Loucy (cell line): ENCODE data around the gene TADA3.

Experiments used
- H2AFZ ChIP-seq: fragments of 200-600 bp; sonication (generic); 2 replicates; pipeline ENCODE4 v1.6.0; 2016; ENCODE audit warnings: antibody characterized with exemption, mild to moderate bottlenecking, low read length, moderate library complexity
- H3F3A ChIP-seq: fragments of 200-600 bp; 2 replicates; pipeline ENCODE4 v1.6.0; 2016; ENCODE audit warnings: antibody characterized with exemption, low read depth, mild to moderate bottlenecking
- H3K27me3 ChIP-seq: fragments of 200-600 bp; sonication (generic); 2 replicates; pipeline ENCODE4 v1.6.1; 2014; ENCODE audit warnings: low read length, mild to moderate bottlenecking; ENCODE audit not compliant: insufficient read depth, poor library complexity, severe bottlenecking
- H3K36me3 ChIP-seq: fragments of 200-600 bp; sonication (generic); 2 replicates; pipeline ENCODE4 v1.6.1; 2016; ENCODE audit warnings: low read length; ENCODE audit not compliant: insufficient read depth
- H3K4me1 ChIP-seq: fragments of 200-600 bp; sonication (generic); 2 replicates; pipeline ENCODE4 v1.5.1; 2014; ENCODE audit warnings: low read length, mild to moderate bottlenecking; ENCODE audit not compliant: insufficient read depth, poor library complexity, severe bottlenecking
- H3K4me2 ChIP-seq: fragments of 200-600 bp; sonication (generic); 2 replicates; pipeline ENCODE4 v1.6.0; 2014; ENCODE audit warnings: antibody characterized with exemption, low read length, low read depth, mild to moderate bottlenecking; ENCODE audit not compliant: poor library complexity, severe bottlenecking
- H3K4me3 ChIP-seq: fragments of 200-600 bp; sonication (generic); 2 replicates; pipeline ENCODE4 v1.5.1; 2014; ENCODE audit warnings: low read length, mild to moderate bottlenecking, mixed read lengths; ENCODE audit not compliant: poor library complexity, severe bottlenecking
- H3K79me2 ChIP-seq: fragments of 200-600 bp; sonication (generic); 2 replicates; pipeline ENCODE4 v1.6.1; 2014; ENCODE audit warnings: low read length; ENCODE audit not compliant: insufficient read depth
- H3K9ac ChIP-seq: fragments of 200-600 bp; sonication (generic); 2 replicates; pipeline ENCODE4 v1.6.0; 2014; ENCODE audit warnings: mild to moderate bottlenecking, low read depth, low read length, moderate library complexity; ENCODE audit not compliant: poor library complexity, severe bottlenecking
- H3K9me2 ChIP-seq: fragments of 200-600 bp; sonication (generic); replicated peaks from 2 replicates; pipeline ENCODE4 v1.6.1; 2016; ENCODE audit warnings: low read depth, low read length, mixed read lengths
- H3K9me3 ChIP-seq: fragments of 200-600 bp; sonication (generic); 2 replicates; pipeline ENCODE4 v1.6.1; 2014; ENCODE audit warnings: mild to moderate bottlenecking, antibody characterized with exemption, low read length, low read depth; ENCODE audit not compliant: insufficient read depth
- H4K20me1 ChIP-seq: fragments of 200-600 bp; sonication (generic); 2 replicates; pipeline ENCODE4 v1.6.0; 2014; ENCODE audit warnings: antibody characterized with exemption, low read length, mild to moderate bottlenecking; ENCODE audit not compliant: insufficient read depth, poor library complexity, severe bottlenecking
- CTCF ChIP-seq: fragments of 200-600 bp; sonication (generic); conservative IDR thresholded peaks from 2 replicates; pipeline ENCODE4 v1.5.1; 2014; ENCODE audit warnings: mild to moderate bottlenecking, antibody characterized with exemption, low read length
- EZH2phosphoT487 ChIP-seq: fragments of 200-600 bp; IDR thresholded peaks from 2 replicates; pipeline ENCODE4 v1.6.1; 2018; ENCODE audit warnings: antibody characterized with exemption, mild to moderate bottlenecking, moderate library complexity, borderline replicate concordance

The TADA3 gene

GRCh38 chr3:9787714-9788113, 4.6 kb downstream of the TADA3 start:
- Histone ChIP-seq H3F3A (no peaks in the 10 kb centered on the region), H3K4me2 (no peak overlapping the region), H4K20me1 (no peaks in the 10 kb centered on the region), H3K4me1 (peaks cover 28% of the 10 kb centered on the region), H3K27me3 (no peaks in the 10 kb centered on the region), H2AFZ (no peak overlapping the region), H3K4me3 (no peak overlapping the region), H3K79me2 (peaks cover 30% of the 10 kb centered on the region), H3K9me3 (no peaks in the 10 kb centered on the region), H3K9me2 (no peaks in the 10 kb centered on the region), H3K36me3 (peaks cover 3% of the 10 kb centered on the region; the same call in 1 of the 2 replicates), H3K9ac (no peak overlapping the region)
- TF ChIP-seq EZH2phosphoT487: no peak
- no peak for TF ChIP-seq CTCF

GRCh38 chr3:9786825-9787669, 5.2 kb downstream of the TADA3 start:
- Histone ChIP-seq H4K20me1 (no peaks in the 10 kb centered on the region), H3K9me3 (no peaks in the 10 kb centered on the region), H2AFZ (no peak overlapping the region), H3K79me2 (peaks cover 30% of the 10 kb centered on the region), H3F3A (no peaks in the 10 kb centered on the region), H3K36me3 (peaks cover 3% of the 10 kb centered on the region; the same call in 1 of the 2 replicates), H3K4me1 (peaks cover 34% of the 10 kb centered on the region), H3K9ac (no peak overlapping the region), H3K27me3 (no peaks in the 10 kb centered on the region), H3K4me2 (no peak overlapping the region), H3K9me2 (no peaks in the 10 kb centered on the region), H3K4me3 (no peak overlapping the region)
- TF ChIP-seq EZH2phosphoT487: no peak
- peak; percentile 76 for TF ChIP-seq CTCF

GRCh38 chr3:9786209-9786739, 6.0 kb downstream of the TADA3 start:
- H3K4me2 ChIP-seq: no peak overlapping the region
- H2AFZ ChIP-seq: no peak overlapping the region
- H3F3A ChIP-seq: peaks cover 3% of the 10 kb centered on the region; the same call in 1 of the 2 replicates
- no peaks in the 10 kb centered on the region for H4K20me1 ChIP-seq
- peaks cover 34% of the 10 kb centered on the region for H3K4me1 ChIP-seq
- H3K79me2 ChIP-seq: peaks cover 24% of the 10 kb centered on the region
- TF ChIP-seq EZH2phosphoT487 (no peak), CTCF (no peak)
- H3K36me3 ChIP-seq: peaks cover 3% of the 10 kb centered on the region; the same call in 1 of the 2 replicates
- H3K27me3 ChIP-seq: no peaks in the 10 kb centered on the region
- no peaks in the 10 kb centered on the region for H3K9me2 ChIP-seq
- no peak overlapping the region for H3K9ac ChIP-seq
- no peaks in the 10 kb centered on the region for H3K9me3 ChIP-seq
- no peak overlapping the region for H3K4me3 ChIP-seq
